UCSD-AML1 (cell line): ENCODE data around the gene GRB2.
"Not testable (repeated sequence)": the region's sequence is repeated elsewhere in the genome, so short reads cannot be mapped to it uniquely, and the experiment has no call there.

ENCODE experiments used
- DNase-seq: peaks from one replicate; lab custom pipeline; 2025; ENCODE audit not compliant: unreplicated experiment; lab: John Stamatoyannopoulos, UW

The GRB2 gene

GRCh38 chr17:75288770-75289114 lies 116.7 kb downstream of the GRB2 start:
- DNase-seq: peak; percentile 60

GRCh38 chr17:75288359-75288758 lies 117.1 kb downstream of the GRB2 start:
- no peak for DNase-seq

- no peak for DNase-seq
Observed at GRCh38 chr17:75287221-75287620, 118.3 kb downstream of the GRB2 start.

GRCh38 chr17:75285123-75285522 lies 120.4 kb downstream of the GRB2 start:
- DNase-seq: no peak

GRCh38 chr17:75280189-75280588 lies 125.3 kb downstream of the GRB2 start:
- DNase-seq: not testable (repeated sequence)

- no peak for DNase-seq
Observed at GRCh38 chr17:75277664-75278071, 127.8 kb downstream of the GRB2 start.

GRCh38 chr17:75273977-75274708 lies 131.3 kb downstream of the GRB2 start:
- no peak for DNase-seq

- DNase-seq: no peak
Observed at GRCh38 chr17:75272848-75273184, 132.7 kb downstream of the GRB2 start.

- no peak for DNase-seq
Observed at GRCh38 chr17:75271955-75272847, 133.3 kb downstream of the GRB2 start.

- peak; percentile 89 for DNase-seq
Observed at GRCh38 chr17:75271233-75271954, 134.1 kb downstream of the GRB2 start.

GRCh38 chr17:75270966-75271232 lies 134.6 kb downstream of the GRB2 start, which contains the start of gene MIF4GD:
Gene MIF4GD, minus strand, starts transcription at chr17:75271231. Its CDS starts 1,036 bp downstream, at chr17:75270195.
- DNase-seq: no peak

- peak; percentile 81 for DNase-seq
Observed at GRCh38 chr17:75270218-75270965, 135.1 kb downstream of the GRB2 start.

- no peak for DNase-seq
Observed at GRCh38 chr17:75269844-75270217, 135.6 kb downstream of the GRB2 start.
